SK-N-MC (cell line): ENCODE data around the gene ACOT8.
A peak's percentile ranks its signal among the peaks of the same experiment; 100 is the strongest.
"Not testable (repeated sequence)": the region's sequence is repeated elsewhere in the genome, so short reads cannot be mapped to it uniquely, and the experiment has no call there.

Experiments used
- DNase-seq: peaks from one replicate; pipeline ENCODE4 v3.0.0-alpha.2; 2011; ENCODE audit warnings: low read depth, low spot score
- H3K27ac ChIP-seq: fragments of 200-600 bp; sonication (generic); 2 replicates; pipeline ENCODE4 v1.5.1; 2016; ENCODE audit warnings: mixed run types
- H3K36me3 ChIP-seq: fragments of 200-600 bp; sonication (generic); 2 replicates; pipeline ENCODE4 v1.6.1; 2017; ENCODE audit warnings: antibody characterized with exemption, low read length, mixed read lengths; ENCODE audit not compliant: insufficient read depth
- H3K4me3 ChIP-seq: fragments of 200-600 bp; sonication (generic); 2 replicates; pipeline ENCODE4 v1.5.1; 2016
- H3K9ac ChIP-seq: fragments of 200-600 bp; sonication (generic); 2 replicates; pipeline ENCODE4 v1.8.0; 2017; ENCODE audit warnings: mixed run types, mixed read lengths; ENCODE audit not compliant: insufficient read length
- H3K9me3 ChIP-seq: fragments of 200-600 bp; sonication (generic); 2 replicates; pipeline ENCODE4 v1.6.1; 2017; ENCODE audit warnings: low read depth, mild to moderate bottlenecking, antibody characterized with exemption, low read length, moderate library complexity, mixed read lengths
- EZH2 ChIP-seq: fragments of 200-600 bp; sonication (generic); IDR thresholded peaks from one replicate; pipeline ENCODE4 v1.6.1; 2017; ENCODE audit warnings: antibody characterized with exemption
- FOXP2 ChIP-seq: optimal IDR thresholded peaks from 2 replicates; pipeline ENCODE3; 2011; ENCODE audit warnings: mild to moderate bottlenecking, moderate library complexity; ENCODE audit not compliant: insufficient read depth; ENCODE audit errors: extremely low read length, control extremely low read depth
- POLR2AphosphoS5 ChIP-seq: IDR thresholded peaks from 2 replicates; pipeline ENCODE4 v1.6.1; 2012; ENCODE audit warnings: mild to moderate bottlenecking, low read depth, low read length, borderline replicate concordance

Gene ACOT8

DNA sequence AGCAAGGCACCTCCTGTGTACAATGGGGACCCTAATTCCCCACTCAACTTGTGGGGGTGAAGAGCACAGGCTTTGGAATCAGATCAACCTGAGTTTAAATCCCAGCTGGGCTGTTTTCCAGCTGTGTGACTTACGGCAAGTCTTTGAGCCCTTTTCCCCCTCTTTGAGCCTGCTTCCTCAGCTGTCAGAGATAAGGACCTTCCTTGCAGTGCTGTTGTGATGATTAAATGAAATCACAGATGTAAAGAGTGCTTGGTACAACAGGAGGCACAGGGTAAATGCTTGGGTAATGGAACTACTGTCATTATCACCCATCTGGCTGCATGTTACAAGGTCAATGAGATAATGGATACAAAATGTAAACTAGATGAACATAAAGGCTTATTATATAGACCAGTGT, 20.4 kb downstream of the ACOT8 start:
- DNase-seq = no peak
- TF ChIP-seq EZH2 = no peak
- no peak for TF ChIP-seq POLR2AphosphoS5
- no peak for TF ChIP-seq FOXP2
- Histone ChIP-seq H3K9ac (no peak overlapping the region), H3K27ac (no peak overlapping the region), H3K9me3 (no peaks in the 10 kb centered on the region), H3K4me3 (no peak overlapping the region), H3K36me3 (no peaks in the 10 kb centered on the region)

GRCh38 chr20:45835825-45836224, 21.4 kb downstream of the ACOT8 start:
- no peaks in the 10 kb centered on the region for H3K9me3 ChIP-seq
- no peak overlapping the region for H3K9ac ChIP-seq
- no peak overlapping the region for H3K27ac ChIP-seq
- DNase-seq = no peak
- H3K4me3 ChIP-seq = no peak overlapping the region
- TF ChIP-seq POLR2AphosphoS5 (no peak), EZH2 (no peak)
- no peaks in the 10 kb centered on the region for H3K36me3 ChIP-seq

DNA sequence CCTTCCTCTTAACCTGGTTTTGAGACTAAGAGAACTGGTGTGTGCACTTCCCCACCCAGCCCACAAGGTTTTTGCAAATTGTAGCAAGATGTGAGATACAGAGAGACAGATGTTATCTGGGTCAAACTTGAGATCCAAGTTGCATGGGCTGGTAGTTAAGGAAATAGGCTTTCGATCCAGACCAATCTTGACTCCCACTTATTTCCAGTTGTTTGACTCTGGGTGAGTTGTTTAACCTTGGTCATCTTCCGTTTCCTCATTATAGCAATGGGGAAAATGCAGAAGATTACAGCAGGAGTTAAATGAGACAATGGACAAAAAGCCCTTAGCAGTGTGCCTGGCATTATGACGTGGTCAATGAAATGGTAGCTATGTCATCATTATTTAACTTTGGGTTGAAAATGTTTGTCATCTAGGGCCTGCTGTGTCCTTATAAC, 21.8 kb downstream of the ACOT8 start:
- H3K27ac ChIP-seq = no peak overlapping the region
- no peaks in the 10 kb centered on the region for H3K9me3 ChIP-seq
- no peak overlapping the region for H3K9ac ChIP-seq
- no peaks in the 10 kb centered on the region for H3K36me3 ChIP-seq
- DNase-seq = no peak
- H3K4me3 ChIP-seq = no peak overlapping the region
- TF ChIP-seq FOXP2 (no peak), EZH2 (no peak), POLR2AphosphoS5 (no peak)

DNA sequence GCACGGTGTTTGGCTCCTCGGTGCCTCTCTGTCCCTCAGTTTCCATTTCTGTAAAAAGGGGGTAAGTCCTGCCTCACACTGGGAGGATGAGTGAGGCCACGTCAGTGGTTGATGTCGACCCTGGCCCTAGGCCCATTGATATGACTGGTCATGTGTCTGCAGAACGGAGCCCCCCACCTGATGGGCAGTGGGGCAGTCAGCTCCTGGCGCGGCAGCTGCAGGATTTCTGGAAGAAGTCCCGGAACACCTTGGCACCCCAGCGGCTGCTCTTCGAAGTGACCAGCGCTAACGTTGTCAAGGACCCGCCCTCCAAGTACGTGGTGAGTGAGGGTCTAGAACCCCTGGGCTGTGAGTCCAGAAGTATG, 22.4 kb downstream of the ACOT8 start:
- no peaks in the 10 kb centered on the region for H3K9me3 ChIP-seq
- TF ChIP-seq FOXP2 (no peak), EZH2 (no peak), POLR2AphosphoS5 (no peak)
- H3K36me3 ChIP-seq = no peaks in the 10 kb centered on the region
- no peak overlapping the region for H3K27ac ChIP-seq
- H3K9ac ChIP-seq = no peak overlapping the region
- H3K4me3 ChIP-seq = peak overlapping the region; percentile 89
- DNase-seq = no peak

DNA sequence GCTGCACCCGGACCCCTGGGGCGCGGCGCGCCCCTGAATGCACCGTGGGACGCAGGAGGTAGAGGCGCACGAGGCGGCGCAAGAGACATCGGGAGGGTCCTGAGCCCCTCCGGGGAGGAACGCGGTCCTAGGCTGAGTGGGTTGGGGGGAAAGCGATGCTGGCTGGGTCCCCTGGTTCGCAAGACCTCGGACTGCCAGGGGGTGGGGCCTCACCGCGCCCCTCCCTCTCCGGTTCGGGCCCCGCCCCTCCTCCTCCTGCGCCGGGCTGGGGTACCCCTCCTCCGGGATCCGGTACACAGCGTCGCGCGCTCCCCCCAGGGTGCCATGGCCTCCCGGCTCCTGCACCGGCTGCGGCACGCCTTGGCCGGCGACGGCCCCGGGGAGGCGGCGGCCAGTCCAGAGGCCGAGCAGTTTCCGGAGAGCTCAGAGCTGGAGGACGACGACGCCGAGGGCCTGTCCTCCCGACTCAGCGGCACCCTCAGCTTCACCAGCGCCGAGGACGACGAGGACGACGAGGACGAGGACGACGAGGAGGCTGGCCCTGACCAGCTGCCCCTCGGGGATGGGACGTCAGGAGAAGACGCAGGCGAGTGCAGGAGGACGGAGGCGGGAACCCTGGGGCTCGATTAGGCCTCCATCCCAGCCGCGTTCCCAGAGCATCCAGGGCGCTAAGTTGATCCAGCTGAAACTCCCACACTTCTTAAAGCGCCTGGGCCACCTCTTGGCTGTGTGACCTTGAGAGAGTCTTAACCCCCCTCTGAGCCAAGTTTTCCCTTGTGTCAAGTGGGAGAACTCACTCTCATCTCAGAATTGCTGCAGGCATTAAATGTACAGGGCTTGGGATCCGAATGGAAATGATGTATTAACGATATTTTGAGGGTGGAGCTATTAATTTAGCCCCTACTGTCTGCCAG, 23.1 kb downstream of the ACOT8 start:
- TF ChIP-seq FOXP2 (no peak), POLR2AphosphoS5 (peak; percentile 67; the same call in 1 of the 2 replicates), EZH2 (no peak)

DNA sequence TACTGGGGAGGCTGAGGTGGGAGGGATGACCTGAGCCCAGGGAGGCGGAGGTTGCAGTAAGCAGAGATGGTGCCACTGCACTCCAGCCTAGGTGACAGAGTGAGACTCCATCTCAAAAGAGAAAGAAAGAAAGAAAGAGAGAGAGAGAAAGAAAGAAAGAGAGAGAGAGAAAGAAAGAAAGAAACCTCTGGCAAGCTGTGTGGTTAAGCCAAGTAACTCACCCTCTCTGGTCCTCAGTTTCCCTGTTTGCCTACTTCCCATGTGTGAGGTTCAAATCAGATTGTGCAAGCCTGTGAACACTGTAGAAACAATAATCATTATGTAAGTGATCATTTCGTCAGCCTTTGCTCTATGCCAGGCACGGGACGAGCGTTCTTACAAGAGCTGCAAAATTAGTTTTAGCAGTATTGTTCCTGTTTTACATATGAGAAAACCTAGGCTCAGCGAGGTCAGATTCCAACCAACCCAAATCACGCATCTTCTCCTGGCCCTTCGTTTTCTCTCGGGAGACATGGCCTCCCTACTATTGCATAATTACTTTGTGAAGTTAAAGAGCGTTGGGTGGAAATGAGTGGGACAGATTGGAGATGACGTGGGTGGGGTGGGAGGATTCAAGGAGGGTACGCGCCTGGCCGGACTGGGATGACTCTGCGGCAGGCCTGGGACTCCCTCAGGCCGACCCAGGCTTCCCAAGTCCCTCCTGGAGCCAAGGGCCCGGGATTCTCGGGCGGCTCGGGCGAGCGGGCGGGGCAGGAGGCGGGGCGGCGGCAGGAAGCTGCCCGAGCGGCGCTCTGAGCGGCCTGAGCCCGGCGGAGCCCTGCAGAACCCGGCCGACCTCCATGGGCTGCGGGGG, 23.9 kb downstream of the ACOT8 start, which contains the start of gene SNX21:
SNX21 (plus strand) TSS at position 770 of the 853 bp plus-strand sequence. CDS start 121 bp downstream, outside the sequence.
- TF ChIP-seq FOXP2 (no peak), EZH2 (no peak), POLR2AphosphoS5 (no peak)
- Histone ChIP-seq H3K9ac (peak within 1 kb of the TSS; percentile 70), H3K36me3 (no peaks in the 10 kb centered on the region), H3K27ac (no peak within 1 kb of the TSS), H3K9me3 (no peaks in the 10 kb centered on the region), H3K4me3 (peak within 1 kb of the TSS; percentile 89)
- DNase-seq = no peak

More for the DNA sequence above, 23.1 kb downstream of the ACOT8 start:
- Histone ChIP-seq H3K4me3 (peak overlapping the region; percentile 89), H3K9ac (peak overlapping the region; percentile 70), H3K9me3 (no peaks in the 10 kb centered on the region), H3K27ac (no peak overlapping the region), H3K36me3 (no peaks in the 10 kb centered on the region)
- no peak for DNase-seq

DNA sequence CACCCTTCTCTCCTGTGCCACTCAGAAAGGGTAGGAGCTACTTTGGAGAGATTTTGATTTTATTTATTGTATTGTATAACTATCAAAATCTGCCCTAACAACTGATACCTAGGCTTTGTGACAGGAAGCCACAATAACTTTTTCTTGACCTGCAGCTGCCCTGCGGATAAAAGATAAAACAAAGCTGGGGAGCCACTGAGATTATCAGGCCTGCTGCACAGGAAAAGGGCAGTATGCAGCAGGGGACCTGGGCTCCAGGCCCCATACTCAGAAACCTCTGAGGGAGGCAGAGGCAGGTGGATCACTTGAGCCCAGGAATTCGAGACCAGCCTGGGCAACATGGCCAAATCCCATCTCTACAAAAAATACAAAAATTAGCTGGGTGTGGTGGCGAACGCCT, 24.6 kb downstream of the ACOT8 start:
- Histone ChIP-seq H3K27ac (no peak overlapping the region), H3K36me3 (no peaks in the 10 kb centered on the region), H3K9ac (no peak overlapping the region), H3K4me3 (no peak overlapping the region), H3K9me3 (no peaks in the 10 kb centered on the region)
- no peak for DNase-seq
- no peak for TF ChIP-seq POLR2AphosphoS5

- DNase-seq, H3K9ac ChIP-seq, H3K27ac ChIP-seq, H3K9me3 ChIP-seq, H3K4me3 ChIP-seq, H3K36me3 ChIP-seq: not testable (repeated sequence)
Measured at GRCh38 chr20:45829673-45830106, 27.5 kb downstream of the ACOT8 start.
